Astrocyte (in vitro differentiated cells and primary cell): Measurements from ENCODE around the gene OR2AT4.
"Not testable (repeated sequence)": the region's sequence is repeated elsewhere in the genome, so short reads cannot be mapped to it uniquely, and the experiment has no call there.

Experiments
- CTCF ChIP-seq: IDR thresholded peaks from 2 replicates; pipeline ENCODE4 v1.5.1; 2011; ENCODE audit warnings: low read depth, mild to moderate bottlenecking, inconsistent platforms, low read length, moderate library complexity; ENCODE audit not compliant: insufficient read depth
- EZH2 ChIP-seq: IDR thresholded peaks from 2 replicates; pipeline ENCODE4 v1.6.1; 2012; ENCODE audit warnings: mild to moderate bottlenecking, low read length, inconsistent platforms; ENCODE audit not compliant: insufficient read depth

- not testable (repeated sequence) for TF ChIP-seq CTCF, EZH2
Measured at GRCh38 chr11:75041821-75042220, 54.9 kb downstream of the OR2AT4 start.
